ENCODE results near the gene RFX2. TPM values are rescaled to one million over a fixed set of nuclear protein-coding genes. Genes with fewer than 3 reads are reported as not detected.
A peak's percentile ranks its signal among the peaks of the same experiment; 100 is the strongest.
"Not testable (repeated sequence)": the region's sequence is repeated elsewhere in the genome, so short reads cannot be mapped to it uniquely, and the experiment has no call there.

RFX2 gene
- total RNA-seq, 1 donor from 2014 or later, result 1.2 TPM

GRCh38 chr19:5989388-5990074, 120.8 kb downstream of the RFX2 start:
- no peak for TF ChIP-seq CTCF (IDR thresholded peaks at IDR 0.05; ENCODE audit: unreplicated experiment)
- no peaks in the 10 kb centered on the region for H3K36me3 Mint-ChIP-seq (ENCODE audit: low read depth, unreplicated experiment)
- no peaks in the 10 kb centered on the region for H3K9me3 Mint-ChIP-seq (ENCODE audit: unreplicated experiment)
- DNase-seq (ENCODE audit: low spot score), result no peak
- no peak overlapping the region for H3K27ac Mint-ChIP-seq (ENCODE audit: unreplicated experiment)
- peaks cover 11% of the 10 kb centered on the region for H3K4me1 Mint-ChIP-seq (ENCODE audit: unreplicated experiment)
- no peak overlapping the region for H3K4me3 Mint-ChIP-seq (ENCODE audit: unreplicated experiment)
- peaks cover 9% of the 10 kb centered on the region for H3K27me3 Mint-ChIP-seq (ENCODE audit: unreplicated experiment)

DNA sequence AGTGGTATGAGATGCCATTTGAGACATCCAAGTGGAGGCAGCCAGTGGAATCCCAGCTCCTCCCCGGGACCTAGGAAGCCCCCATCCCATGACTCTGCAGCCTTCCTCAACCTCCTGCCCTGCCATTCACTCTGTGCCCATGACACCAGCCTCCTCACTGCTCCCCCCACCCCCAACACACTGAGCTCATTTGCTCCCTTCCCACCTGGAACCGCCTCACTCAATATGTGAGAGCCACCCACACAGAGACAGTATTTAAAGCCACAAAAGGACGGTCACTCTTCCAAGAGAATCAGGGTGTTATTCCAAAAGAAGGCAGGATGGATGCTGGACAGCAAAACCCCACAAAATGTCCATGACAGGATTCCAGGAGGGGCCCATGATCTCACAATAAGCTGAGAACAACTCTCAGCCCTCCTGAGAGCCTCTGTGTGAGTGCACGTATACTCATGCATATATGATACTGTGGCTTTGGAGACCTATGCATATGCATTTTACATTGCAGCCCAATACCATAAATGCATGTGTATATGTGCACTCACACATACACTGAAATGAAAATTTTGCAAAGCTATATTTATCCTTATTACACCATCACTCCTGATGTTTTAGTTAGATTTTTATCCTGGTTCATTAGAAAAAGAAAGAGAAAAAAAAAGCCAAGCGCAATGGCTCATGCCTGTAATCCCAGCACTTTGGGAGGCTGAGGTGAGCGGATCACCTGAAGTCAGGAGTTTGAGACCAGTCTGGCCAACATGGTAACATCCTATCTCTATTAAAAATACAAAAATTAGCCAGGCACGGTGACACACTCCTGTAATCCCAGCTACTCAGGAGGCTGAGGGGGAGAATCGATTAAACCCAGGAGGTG, 121.5 kb downstream of the RFX2 start:
- Mint-ChIP-seq H3K9me3 (ENCODE audit: unreplicated experiment) (no peaks in the 10 kb centered on the region), H3K4me3 (ENCODE audit: unreplicated experiment) (no peak overlapping the region), H3K27me3 (ENCODE audit: unreplicated experiment) (peaks cover 9% of the 10 kb centered on the region), H3K27ac (ENCODE audit: unreplicated experiment) (no peak overlapping the region), H3K4me1 (ENCODE audit: unreplicated experiment) (peaks cover 11% of the 10 kb centered on the region), H3K36me3 (ENCODE audit: low read depth, unreplicated experiment) (no peaks in the 10 kb centered on the region)
- DNase-seq (ENCODE audit: low spot score), result no peak
- TF ChIP-seq CTCF (IDR thresholded peaks at IDR 0.05; ENCODE audit: unreplicated experiment), result no peak

- DNase-seq (ENCODE audit: low spot score), result peak; percentile 85
- no peaks in the 10 kb centered on the region for H3K36me3 Mint-ChIP-seq (ENCODE audit: low read depth, unreplicated experiment)
- peaks cover 11% of the 10 kb centered on the region for H3K4me1 Mint-ChIP-seq (ENCODE audit: unreplicated experiment)
- H3K27ac Mint-ChIP-seq (ENCODE audit: unreplicated experiment), result no peak overlapping the region
- H3K4me3 Mint-ChIP-seq (ENCODE audit: unreplicated experiment), result no peak overlapping the region
- no peaks in the 10 kb centered on the region for H3K9me3 Mint-ChIP-seq (ENCODE audit: unreplicated experiment)
- peak; percentile 90 for TF ChIP-seq CTCF (IDR thresholded peaks at IDR 0.05; ENCODE audit: unreplicated experiment)
- H3K27me3 Mint-ChIP-seq (ENCODE audit: unreplicated experiment), result peaks cover 6% of the 10 kb centered on the region
Observed at GRCh38 chr19:5987077-5987818, 123.1 kb downstream of the RFX2 start.

DNA sequence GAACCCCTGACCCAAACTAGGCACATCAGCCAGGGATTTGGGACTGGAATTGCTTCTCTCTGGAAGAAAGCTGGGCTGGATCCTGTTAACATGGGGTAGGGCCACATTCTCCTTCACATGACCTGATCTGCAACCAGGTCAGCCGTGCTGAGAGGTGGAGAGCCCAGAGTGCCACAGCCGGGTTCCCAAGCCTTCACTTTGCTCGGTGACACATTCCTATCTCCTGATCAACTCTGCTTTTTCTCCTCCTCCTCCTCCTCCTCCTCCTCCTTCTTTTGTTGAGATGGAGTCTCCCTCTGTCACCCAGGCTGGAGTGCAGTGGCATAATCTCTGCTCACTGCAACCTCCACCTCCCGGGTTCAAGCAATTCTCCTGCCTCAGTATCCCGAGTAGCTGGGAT, 124.5 kb downstream of the RFX2 start:
- DNase-seq (ENCODE audit: low spot score); H3K27me3 Mint-ChIP-seq (ENCODE audit: unreplicated experiment); H3K36me3 Mint-ChIP-seq (ENCODE audit: low read depth, unreplicated experiment); H3K9me3 Mint-ChIP-seq (ENCODE audit: unreplicated experiment); H3K4me3 Mint-ChIP-seq (ENCODE audit: unreplicated experiment); H3K27ac Mint-ChIP-seq (ENCODE audit: unreplicated experiment): not testable (repeated sequence)
- peaks cover 11% of the 10 kb centered on the region for H3K4me1 Mint-ChIP-seq (ENCODE audit: unreplicated experiment)

GRCh38 chr19:5985098-5985783, 125.1 kb downstream of the RFX2 start:
- H3K36me3 Mint-ChIP-seq (ENCODE audit: low read depth, unreplicated experiment), result no peaks in the 10 kb centered on the region
- peaks cover 11% of the 10 kb centered on the region for H3K4me1 Mint-ChIP-seq (ENCODE audit: unreplicated experiment)
- H3K4me3 Mint-ChIP-seq (ENCODE audit: unreplicated experiment), result no peak overlapping the region
- peaks cover 6% of the 10 kb centered on the region for H3K27me3 Mint-ChIP-seq (ENCODE audit: unreplicated experiment)
- no peak overlapping the region for H3K27ac Mint-ChIP-seq (ENCODE audit: unreplicated experiment)
- no peak for DNase-seq (ENCODE audit: low spot score)
- TF ChIP-seq CTCF (IDR thresholded peaks at IDR 0.05; ENCODE audit: unreplicated experiment), result no peak
- no peaks in the 10 kb centered on the region for H3K9me3 Mint-ChIP-seq (ENCODE audit: unreplicated experiment)
